MG63 (cell line): ENCODE results near the gene BTN3A1. TPM values are rescaled to one million over a fixed set of nuclear protein-coding genes. Genes with fewer than 3 reads are reported as not detected.
"Not testable (repeated sequence)": the region's sequence is repeated elsewhere in the genome, so short reads cannot be mapped to it uniquely, and the experiment has no call there.

Experiments used
- DNase-seq: peaks from one replicate; pipeline ENCODE4 v3.0.0-alpha.2; 2020
- H3K27me3 ChIP-seq: fragments of 250-450 bp; sonication (Bioruptor Pico); 2 replicates; pipeline ENCODE4 v1.5.1; 2020; ENCODE audit warnings: mild to moderate bottlenecking, moderate library complexity
- H3K36me3 ChIP-seq: fragments of 250-450 bp; sonication (Bioruptor Pico); 2 replicates; pipeline ENCODE4 v1.5.1; 2020; ENCODE audit warnings: mild to moderate bottlenecking, moderate library complexity
- H3K4me3 ChIP-seq: fragments of 250-450 bp; sonication (Bioruptor Pico); 2 replicates; pipeline ENCODE4 v1.5.1; 2020; ENCODE audit warnings: mild to moderate bottlenecking, moderate library complexity
- H3K9me3 ChIP-seq: fragments of 250-450 bp; sonication (Bioruptor Pico); 2 replicates; pipeline ENCODE4 v1.5.1; 2020; ENCODE audit warnings: mild to moderate bottlenecking, moderate library complexity
- total RNA-seq: library from RNA; depleted of rRNA; stranded (reverse); fragments of >200 nt; shearing (Covaris generic); gene quantifications from 2 replicates; pipeline ENCODE4 v1.2.3, GENCODE V29; 2014; ENCODE audit warnings: low replicate concordance; rRNA removed

The BTN3A1 gene
- 11.2 and 11.3 TPM in 2 replicates for total RNA-seq

- Histone ChIP-seq H3K27me3 (no peaks in the 10 kb centered on the region), H3K36me3 (no peaks in the 10 kb centered on the region), H3K9me3 (no peaks in the 10 kb centered on the region), H3K4me3 (peak within 1 kb of the TSS; percentile 65)
- DNase-seq, result peak; percentile 75
Measured at GRCh38 chr6:26401987-26402658, at the start of gene BTN3A1. TSS of gene BTN3A1 (plus strand) at chr6:26402275. CDS start at chr6:26405564, 3,289 bp downstream.

- Histone ChIP-seq H3K27me3 (no peaks in the 10 kb centered on the region), H3K9me3 (no peaks in the 10 kb centered on the region), H3K4me3 (no peak overlapping the region), H3K36me3 (no peaks in the 10 kb centered on the region)
- DNase-seq, result no peak
Measured at GRCh38 chr6:26352315-26352714, 49.8 kb upstream of the BTN3A1 start.

- Histone ChIP-seq H3K9me3 (no peaks in the 10 kb centered on the region), H3K27me3 (no peaks in the 10 kb centered on the region), H3K36me3 (no peaks in the 10 kb centered on the region), H3K4me3 (no peak overlapping the region)
- no peak for DNase-seq
Measured at GRCh38 chr6:26354162-26354561, 47.9 kb upstream of the BTN3A1 start.

DNA sequence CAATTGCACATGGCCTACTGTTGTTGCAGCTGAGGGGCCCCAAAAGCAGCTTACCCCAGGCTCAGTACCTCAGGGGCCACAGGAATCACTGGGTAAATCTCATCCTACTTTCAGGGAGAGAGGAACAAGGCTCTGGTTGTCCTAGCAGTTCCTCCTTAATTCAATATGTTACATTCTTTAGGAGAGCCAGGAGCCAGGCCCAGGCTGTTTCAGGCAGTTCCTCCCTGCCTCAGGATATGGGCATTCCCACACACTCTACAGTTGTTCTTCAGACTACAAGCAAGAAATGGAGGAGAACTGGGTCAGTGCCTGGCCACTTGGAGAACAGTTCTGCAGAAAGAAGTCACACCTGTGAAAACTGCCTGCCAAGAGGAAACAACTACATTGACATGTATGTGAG, 46.7 kb upstream of the BTN3A1 start:
- H3K36me3 ChIP-seq, result no peaks in the 10 kb centered on the region
- H3K27me3 ChIP-seq, result no peaks in the 10 kb centered on the region
- no peak overlapping the region for H3K4me3 ChIP-seq
- H3K9me3 ChIP-seq, result no peaks in the 10 kb centered on the region
- DNase-seq, result no peak

- not testable (repeated sequence) for DNase-seq, H3K36me3 ChIP-seq, H3K4me3 ChIP-seq, H3K9me3 ChIP-seq, H3K27me3 ChIP-seq
Measured at GRCh38 chr6:26357543-26357942, 44.5 kb upstream of the BTN3A1 start.

DNA sequence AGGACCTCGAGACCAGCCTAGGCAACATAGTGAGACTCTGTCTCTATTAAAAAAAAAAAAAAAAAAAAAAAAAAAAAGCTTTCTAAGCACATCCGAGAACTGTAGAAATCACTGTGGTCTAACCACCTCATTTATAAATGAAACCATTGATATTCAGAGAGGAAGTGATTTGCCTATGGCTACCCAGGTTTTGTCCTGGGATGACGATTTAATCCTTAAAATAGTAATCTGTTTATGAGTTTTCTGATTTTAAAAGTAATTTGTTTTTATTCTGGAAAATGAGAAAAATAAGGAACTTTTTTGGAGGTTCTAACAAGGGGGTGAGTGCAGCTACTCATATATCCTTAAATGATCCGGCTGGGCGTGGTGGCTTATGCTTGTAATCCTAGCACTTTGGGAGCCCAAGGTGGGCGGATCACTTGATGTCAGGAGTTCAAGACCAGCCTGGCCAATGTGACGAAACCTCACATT, 43.5 kb upstream of the BTN3A1 start:
- Histone ChIP-seq H3K4me3 (no peak overlapping the region), H3K9me3 (no peaks in the 10 kb centered on the region), H3K27me3 (no peaks in the 10 kb centered on the region), H3K36me3 (no peaks in the 10 kb centered on the region)
- no peak for DNase-seq

GRCh38 chr6:26359765-26360164, 42.3 kb upstream of the BTN3A1 start:
- no peak overlapping the region for H3K4me3 ChIP-seq
- no peaks in the 10 kb centered on the region for H3K36me3 ChIP-seq
- H3K27me3 ChIP-seq, result no peaks in the 10 kb centered on the region
- DNase-seq, result no peak
- H3K9me3 ChIP-seq, result no peaks in the 10 kb centered on the region

DNA sequence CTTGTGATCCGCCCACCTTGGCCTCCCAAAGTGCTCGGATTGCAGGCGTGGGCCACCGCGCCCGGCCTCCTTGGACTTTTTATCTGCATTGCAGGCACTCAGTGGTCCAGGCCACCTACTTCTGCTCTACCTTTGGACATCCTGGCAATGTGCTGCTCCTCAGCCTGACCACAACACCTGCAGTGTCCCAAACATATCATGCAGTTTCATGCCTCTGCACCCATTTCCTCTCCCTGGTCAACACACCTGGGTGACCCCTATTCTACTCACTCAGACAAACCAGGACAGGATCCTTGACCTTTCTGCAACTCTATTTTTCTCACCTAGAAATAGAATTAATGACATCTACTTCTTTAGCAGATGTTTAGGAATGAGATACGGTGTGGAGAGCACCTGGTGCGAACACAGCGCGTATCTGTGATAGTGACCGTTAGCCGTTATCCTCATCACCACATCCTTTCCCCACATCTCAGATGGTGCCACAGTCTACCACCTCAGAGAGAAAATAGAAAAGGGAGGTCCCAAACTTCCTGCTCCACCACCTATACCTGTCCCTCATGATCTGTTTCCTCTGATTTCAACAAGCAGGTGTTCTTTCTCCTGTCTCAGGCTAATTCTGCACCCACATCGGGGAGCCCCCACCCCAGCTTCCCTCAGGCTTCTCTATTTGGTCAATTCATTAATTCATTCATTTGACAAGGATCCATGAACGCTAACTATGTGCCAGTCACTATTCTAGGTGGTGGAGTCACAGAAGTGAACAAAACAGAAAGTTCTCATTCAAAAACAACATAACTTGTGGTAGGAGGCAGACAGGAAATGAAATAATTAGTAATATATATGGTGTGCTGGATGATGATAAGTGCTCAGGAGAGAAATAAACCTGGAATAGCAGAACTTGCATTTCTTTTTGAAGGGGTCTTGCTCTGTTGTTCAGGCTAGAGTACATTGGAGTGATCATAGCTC, 41.3 kb upstream of the BTN3A1 start:
- DNase-seq, result no peak
- Histone ChIP-seq H3K36me3 (no peaks in the 10 kb centered on the region), H3K27me3 (no peaks in the 10 kb centered on the region), H3K9me3 (no peaks in the 10 kb centered on the region), H3K4me3 (no peak overlapping the region)

- no peaks in the 10 kb centered on the region for H3K9me3 ChIP-seq
- no peaks in the 10 kb centered on the region for H3K36me3 ChIP-seq
- DNase-seq, result no peak
- no peak overlapping the region for H3K4me3 ChIP-seq
- H3K27me3 ChIP-seq, result no peaks in the 10 kb centered on the region
Measured at GRCh38 chr6:26361544-26361943, 40.5 kb upstream of the BTN3A1 start.

DNA sequence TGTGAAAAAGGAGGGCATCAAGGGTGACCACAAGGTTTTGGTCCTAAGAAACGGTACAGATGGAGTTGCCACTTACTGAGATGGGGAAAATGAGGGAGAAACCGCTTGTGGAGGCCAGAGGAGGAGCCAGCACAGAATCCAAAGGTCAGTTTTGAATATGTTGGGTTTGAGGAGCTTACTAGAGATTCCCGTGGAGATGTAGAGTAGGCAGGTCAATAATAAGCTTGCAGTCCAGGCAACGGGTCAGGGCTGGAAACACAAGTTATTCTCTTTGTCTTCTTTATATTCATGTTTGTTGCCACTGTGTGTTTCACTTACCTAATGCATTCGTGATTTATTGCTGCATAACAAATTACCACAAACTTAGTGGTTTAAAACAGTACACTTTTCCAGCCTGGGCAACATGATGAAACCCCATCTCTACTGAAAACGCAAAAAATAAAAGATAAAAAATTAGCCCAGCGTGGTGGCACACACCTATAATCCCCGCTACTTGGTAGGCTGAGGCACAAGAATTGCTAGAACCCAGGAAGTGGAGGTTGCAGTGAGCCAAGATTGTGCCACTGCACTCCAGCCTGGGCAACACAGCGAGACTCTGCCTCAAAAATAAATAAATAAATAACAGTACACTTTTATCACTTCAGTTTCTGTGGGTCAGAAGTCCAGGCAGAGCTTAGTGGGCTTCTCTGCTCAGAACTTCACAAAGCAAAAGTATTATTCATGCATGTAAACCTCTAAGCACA, 39.8 kb upstream of the BTN3A1 start:
- no peaks in the 10 kb centered on the region for H3K9me3 ChIP-seq

DNA sequence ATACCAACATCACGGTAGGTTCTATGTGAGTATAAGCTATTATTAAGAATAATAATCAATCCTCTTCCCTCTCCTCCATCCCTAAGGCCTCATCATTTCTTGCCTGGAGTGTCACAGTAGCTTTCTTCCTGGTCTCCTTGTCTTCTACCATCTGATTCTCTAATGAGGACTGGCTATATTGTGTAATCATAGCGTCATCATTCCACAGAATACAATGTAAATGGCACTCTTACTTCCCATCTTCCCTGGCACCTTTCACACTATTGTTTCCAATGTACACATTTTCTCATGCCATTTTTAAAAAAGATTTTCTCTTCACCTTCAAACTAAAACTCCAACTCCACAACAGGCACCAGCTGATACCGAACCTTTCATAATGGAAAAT, 39.2 kb upstream of the BTN3A1 start:
- DNase-seq, result no peak
- no peak overlapping the region for H3K4me3 ChIP-seq
- H3K36me3 ChIP-seq, result no peaks in the 10 kb centered on the region
- no peaks in the 10 kb centered on the region for H3K27me3 ChIP-seq
- H3K9me3 ChIP-seq, result no peaks in the 10 kb centered on the region

More for the DNA sequence above, 39.8 kb upstream of the BTN3A1 start:
- no peaks in the 10 kb centered on the region for H3K36me3 ChIP-seq
- no peaks in the 10 kb centered on the region for H3K27me3 ChIP-seq
- no peak for DNase-seq
- no peak overlapping the region for H3K4me3 ChIP-seq

- Histone ChIP-seq H3K4me3 (peak overlapping the region; percentile 60), H3K36me3 (no peaks in the 10 kb centered on the region), H3K9me3 (no peaks in the 10 kb centered on the region), H3K27me3 (no peaks in the 10 kb centered on the region)
- no peak for DNase-seq
Measured at GRCh38 chr6:26363882-26364701, 38.0 kb upstream of the BTN3A1 start.

- H3K36me3 ChIP-seq, result no peaks in the 10 kb centered on the region
- H3K27me3 ChIP-seq, result no peaks in the 10 kb centered on the region
- H3K4me3 ChIP-seq, result peak overlapping the region; percentile 60
- no peaks in the 10 kb centered on the region for H3K9me3 ChIP-seq
- DNase-seq, result no peak
Measured at GRCh38 chr6:26365633-26365995, 36.5 kb upstream of the BTN3A1 start.

- no peak for DNase-seq
- Histone ChIP-seq H3K4me3 (no peak overlapping the region), H3K27me3 (no peaks in the 10 kb centered on the region), H3K9me3 (no peaks in the 10 kb centered on the region), H3K36me3 (no peaks in the 10 kb centered on the region)
Measured at GRCh38 chr6:26366504-26366903, 35.6 kb upstream of the BTN3A1 start.

DNA sequence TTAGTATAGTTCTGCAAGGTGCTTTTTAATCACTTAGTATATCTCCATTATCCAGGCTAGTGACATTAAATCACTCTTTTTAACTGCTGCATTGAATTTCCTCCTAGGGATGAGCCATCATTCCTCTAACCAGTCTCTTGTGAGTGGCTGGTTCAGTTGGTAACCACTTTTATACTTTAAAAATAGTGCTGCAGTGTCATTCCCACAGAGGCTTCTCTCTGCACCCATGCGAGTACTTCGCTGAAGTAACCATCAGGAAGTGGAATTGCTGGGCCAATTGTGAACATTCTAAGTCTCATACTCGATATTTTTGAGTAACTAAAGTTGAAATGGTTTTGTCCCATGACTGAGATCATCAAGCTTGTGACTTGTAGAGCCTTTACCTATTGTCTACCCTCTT, 35.0 kb upstream of the BTN3A1 start:
- DNase-seq, result no peak
- H3K36me3 ChIP-seq, result no peaks in the 10 kb centered on the region
- no peaks in the 10 kb centered on the region for H3K9me3 ChIP-seq
- no peaks in the 10 kb centered on the region for H3K27me3 ChIP-seq
- H3K4me3 ChIP-seq, result no peak overlapping the region

GRCh38 chr6:26371813-26372212, 30.3 kb upstream of the BTN3A1 start:
- not testable (repeated sequence) for H3K27me3 ChIP-seq, H3K4me3 ChIP-seq, H3K36me3 ChIP-seq, DNase-seq, H3K9me3 ChIP-seq
